NCI-H526 (cell line): ENCODE results near the gene ATP6V1F.

ENCODE experiments used
- DNase-seq, 2 experiments: peaks; one replicate each; lab custom pipeline; 2025; lab: John Stamatoyannopoulos, UW

ATP6V1F gene

DNA sequence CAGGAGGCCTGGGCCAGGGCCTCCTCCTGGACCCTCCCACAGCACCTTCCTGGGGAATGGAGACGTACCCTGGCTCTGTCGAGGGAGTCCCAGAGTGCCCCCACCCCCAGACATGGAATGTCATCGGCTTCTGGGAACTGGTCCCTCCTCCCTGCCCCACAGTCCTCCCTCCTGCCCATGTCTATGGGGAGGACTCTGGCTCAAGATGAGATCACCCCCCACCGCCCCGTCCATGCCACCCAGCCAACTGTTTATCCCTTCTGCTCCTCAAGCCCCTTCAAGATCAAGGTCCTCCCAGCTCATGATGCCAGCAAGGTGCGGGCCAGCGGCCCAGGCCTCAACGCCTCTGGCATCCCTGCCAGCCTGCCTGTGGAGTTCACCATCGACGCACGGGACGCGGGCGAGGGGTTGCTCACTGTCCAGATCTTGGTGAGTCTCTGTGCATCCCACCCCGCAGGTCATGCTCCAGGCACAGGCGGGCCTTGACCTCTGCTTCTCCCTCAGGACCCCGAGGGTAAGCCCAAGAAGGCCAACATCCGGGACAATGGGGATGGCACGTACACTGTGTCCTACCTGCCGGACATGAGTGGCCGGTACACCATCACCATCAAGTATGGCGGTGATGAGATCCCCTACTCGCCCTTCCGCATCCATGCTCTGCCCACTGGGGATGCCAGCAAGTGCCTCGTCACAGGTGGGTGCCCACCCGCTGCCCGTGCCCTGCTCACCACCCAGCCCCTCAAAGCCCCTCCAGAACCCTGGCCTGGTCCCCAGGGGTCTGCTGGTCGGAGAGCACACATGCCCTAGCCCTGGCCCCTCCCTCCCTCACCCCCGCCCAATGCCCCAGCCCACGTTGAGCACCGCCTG lies 14.1 kb upstream of the ATP6V1F start:
- no peak for DNase-seq

DNA sequence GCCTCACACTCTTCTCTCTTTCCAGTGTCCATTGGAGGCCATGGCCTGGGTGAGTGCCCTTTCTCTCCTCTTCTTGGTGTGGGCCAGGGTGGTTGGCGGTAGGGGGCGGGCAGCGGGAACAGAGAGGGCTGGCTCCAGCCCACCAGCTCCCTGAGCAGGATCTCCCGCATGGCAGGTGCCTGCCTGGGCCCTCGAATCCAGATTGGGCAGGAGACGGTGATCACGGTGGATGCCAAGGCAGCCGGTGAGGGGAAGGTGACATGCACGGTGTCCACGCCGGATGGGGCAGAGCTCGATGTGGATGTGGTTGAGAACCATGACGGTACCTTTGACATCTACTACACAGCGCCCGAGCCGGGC lies 13.5 kb upstream of the ATP6V1F start:
- DNase-seq, result no peak

DNA sequence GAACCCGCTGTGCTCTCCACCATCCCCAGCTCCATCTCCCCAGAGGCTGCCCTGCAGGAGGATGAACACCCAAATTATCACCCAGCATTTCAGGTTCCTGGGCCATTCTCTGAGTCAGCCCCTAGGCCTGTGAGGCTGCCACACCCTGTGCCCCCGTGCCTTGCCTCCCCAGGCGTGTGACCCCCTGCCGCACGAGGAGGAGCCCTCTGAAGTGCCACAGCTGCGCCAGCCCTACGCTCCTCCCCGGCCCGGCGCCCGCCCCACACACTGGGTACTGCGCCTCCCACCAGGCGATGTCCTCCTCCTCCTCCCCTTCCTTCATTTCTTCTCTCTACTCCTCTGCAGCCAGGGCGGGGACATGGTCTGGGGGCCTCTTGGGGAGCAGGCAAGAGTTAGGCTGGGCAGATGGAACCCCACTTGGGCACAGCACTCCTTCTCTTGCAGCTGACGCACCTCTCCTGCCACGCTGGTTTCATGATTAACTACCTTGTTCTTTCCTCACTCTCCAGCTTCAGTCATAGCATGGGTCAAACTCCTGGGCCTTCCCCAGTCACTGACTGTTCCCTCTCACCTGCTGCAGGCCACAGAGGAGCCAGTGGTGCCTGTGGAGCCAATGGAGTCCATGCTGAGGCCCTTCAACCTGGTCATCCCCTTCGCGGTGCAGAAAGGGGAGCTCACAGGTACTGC lies 12.7 kb upstream of the ATP6V1F start:
- DNase-seq, result no peak

DNA sequence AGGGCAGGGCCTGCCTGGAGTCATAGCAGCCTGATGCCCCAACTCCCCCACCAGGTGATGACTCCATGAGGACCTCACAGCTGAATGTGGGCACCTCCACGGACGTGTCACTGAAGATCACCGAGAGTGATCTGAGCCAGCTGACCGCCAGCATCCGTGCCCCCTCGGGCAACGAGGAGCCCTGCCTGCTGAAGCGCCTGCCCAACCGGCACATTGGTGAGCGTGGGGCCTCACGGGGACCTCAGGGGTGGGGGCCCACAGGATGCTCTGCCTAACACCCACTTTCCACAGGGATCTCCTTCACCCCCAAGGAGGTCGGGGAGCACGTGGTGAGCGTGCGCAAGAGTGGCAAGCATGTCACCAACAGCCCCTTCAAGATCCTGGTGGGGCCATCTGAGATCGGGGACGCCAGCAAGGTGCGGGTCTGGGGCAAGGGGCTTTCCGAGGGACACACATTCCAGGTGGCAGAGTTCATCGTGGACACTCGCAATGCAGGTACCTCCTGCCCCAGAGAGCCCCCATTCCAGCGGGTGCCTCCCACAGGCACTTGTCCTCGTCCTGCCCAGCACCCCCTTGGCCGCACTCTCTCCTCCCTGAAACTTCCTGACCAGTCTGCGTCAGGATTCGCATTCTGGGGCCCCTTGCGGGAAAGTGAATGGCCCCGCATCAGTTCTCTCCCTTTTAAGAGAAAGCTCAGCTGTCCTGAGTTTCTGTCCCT lies 10.0 kb upstream of the ATP6V1F start:
- no peak for DNase-seq

DNA sequence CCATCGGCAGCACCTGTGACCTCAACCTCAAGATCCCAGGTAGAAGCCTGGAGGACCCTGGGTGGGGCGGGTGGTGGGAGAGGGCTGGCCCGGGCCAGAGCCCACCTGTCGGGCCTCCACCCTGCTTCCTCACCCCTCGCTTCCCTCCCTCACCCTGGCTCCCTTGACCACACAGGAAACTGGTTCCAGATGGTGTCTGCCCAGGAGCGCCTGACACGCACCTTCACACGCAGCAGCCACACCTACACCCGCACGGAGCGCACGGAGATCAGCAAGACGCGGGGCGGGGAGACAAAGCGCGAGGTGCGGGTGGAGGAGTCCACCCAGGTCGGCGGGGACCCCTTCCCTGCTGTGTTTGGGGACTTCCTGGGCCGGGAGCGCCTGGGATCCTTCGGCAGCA lies 8.9 kb upstream of the ATP6V1F start:
- DNase-seq, result no peak

DNA sequence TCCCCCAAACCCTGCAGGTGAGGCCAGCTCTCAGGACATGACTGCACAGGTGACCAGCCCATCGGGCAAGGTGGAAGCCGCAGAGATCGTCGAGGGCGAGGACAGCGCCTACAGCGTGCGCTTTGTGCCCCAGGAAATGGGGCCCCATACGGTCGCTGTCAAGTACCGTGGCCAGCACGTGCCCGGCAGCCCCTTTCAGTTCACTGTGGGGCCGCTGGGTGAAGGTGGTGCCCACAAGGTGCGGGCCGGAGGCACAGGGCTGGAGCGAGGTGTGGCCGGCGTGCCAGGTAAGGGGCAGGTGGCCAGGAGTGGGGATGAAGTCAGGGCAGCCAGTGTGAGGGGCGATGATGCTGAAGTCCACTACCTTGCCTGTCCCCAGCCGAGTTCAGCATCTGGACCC lies 8.3 kb upstream of the ATP6V1F start:
- DNase-seq, result no peak

DNA sequence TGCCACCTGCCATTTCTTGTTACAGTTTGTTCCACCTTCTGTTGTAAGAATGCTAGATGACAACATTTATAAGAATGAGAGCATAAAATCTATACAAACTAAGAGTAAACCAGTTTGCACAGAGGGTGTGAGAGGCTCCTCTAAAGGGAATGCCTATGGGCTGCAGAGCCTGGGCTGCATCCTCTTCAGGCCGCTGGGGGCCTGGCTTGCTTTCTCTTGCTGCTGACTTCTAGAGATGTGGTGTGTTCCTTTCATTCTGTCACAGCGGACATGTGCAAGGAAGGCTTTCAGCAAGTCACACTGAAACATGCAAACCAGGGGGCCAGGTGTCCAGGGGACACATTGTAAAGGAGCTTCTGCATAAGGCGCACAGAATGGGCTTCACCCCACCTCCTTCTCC lies 7.1 kb upstream of the ATP6V1F start:
- peak in 1 of 2 experiments; percentile 17 for DNase-seq

DNA sequence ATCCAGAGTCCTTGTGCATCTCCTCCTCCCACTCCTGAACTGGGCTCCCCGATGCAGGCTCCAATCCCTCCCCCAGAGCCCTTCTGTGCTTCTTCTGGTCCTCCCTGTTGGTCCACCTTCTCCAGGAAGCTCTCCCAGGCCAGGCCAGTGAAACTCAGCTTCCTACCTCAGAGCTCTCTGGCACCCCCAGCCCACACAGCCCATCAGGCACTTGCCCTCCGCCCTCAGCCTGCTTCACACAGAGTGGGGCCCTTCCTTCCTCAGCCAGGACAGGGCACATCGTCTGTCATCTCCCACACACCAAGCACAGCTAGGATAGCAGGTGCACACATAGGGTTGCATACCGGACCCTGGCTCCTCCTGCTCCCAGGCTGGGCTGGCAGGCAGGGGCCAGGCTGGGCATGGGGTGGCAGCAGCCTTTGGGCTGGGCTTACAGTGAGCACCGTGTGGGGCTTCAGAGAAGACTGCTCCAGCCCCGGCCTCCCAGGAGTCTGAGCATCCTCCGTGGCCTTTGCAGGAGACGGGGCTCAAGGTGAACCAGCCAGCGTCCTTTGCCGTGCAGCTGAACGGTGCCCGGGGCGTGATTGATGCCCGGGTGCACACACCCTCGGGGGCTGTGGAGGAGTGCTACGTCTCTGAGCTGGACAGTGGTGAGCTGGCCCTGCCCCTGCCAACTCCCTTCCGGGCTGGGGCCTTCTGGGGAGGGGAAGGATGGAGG lies 6.5 kb upstream of the ATP6V1F start:
- no peak for DNase-seq

DNA sequence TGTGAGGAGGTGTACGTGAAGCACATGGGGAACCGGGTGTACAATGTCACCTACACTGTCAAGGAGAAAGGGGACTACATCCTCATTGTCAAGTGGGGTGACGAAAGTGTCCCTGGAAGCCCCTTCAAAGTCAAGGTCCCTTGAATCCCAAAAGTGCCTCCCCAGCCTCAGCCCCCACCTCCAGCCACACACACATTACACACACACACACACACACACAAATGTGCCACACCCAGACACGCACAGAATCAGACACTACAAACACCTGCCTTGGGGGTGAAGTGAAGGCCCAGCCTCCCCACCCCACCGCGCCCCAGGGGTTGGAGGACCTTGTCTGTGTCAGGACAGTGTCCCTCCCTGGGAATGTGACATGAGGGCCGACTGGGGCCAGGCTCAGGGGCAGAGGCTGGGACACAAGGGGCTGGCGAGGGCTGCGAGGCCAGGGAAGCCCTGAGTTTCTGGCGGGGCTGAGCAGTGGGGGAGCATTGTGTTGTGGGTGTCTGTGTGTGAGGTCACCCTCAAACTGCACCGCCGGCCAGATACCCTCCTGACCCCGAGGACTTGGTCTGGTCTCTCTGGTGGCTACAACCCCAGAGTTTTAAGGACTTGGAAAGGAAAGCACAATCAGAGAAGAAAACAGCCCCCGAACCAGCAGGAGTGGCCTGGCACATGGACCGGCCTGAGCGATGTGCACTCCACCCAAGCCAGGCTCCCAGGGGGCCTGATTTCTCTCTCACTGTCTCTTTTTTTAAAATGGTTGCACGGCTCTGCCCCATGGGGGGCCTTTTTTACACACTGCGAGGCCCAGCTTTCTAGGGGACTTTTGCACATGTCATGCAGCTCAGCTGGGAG lies 4.0 kb upstream of the ATP6V1F start:
- no peak for DNase-seq

DNA sequence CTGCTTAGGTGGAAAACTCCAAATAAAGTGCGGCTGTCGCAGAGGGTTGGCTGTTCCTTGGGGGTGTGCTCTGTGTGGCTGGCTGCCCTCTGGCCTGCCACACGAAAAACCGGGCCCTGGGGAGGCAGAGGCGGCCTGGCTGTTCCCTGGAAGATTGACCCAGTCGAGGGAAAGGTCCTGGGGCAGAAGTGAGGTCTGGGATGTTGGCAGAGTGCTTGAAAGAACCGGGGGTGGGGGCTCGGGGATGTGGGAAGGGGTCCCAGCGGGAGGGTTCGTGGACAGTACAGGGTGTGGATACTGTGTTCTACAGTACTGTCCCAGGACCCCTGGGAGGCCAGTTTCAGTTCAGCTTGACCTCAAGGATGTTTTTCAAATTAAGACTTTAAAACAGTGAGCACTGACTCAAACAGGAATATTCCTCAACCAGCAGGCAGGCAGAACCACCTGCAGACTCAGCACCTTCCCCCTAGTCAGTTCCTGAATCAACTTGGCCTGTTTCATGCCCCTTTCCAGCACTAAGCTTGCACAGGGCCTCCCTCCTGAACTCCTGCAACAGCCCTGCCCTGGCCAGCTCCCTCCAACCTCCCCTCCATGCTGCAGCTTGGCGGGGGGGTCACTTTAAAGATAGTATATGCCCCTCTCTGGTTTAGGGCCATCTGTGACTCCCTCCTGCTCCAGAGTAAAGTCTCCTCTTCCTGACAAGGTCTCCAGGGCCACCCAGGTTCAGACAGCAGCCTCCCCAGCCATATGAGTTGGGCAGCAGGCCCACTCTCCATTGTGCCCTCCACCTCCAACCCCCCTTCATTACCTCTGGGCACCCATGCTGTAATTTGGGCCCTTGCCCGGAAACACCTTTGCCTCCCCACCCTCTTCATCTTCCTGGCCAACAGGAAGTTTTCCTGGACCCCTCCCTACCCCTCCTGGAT lies 3.2 kb upstream of the ATP6V1F start:
- DNase-seq, result no peak

DNA sequence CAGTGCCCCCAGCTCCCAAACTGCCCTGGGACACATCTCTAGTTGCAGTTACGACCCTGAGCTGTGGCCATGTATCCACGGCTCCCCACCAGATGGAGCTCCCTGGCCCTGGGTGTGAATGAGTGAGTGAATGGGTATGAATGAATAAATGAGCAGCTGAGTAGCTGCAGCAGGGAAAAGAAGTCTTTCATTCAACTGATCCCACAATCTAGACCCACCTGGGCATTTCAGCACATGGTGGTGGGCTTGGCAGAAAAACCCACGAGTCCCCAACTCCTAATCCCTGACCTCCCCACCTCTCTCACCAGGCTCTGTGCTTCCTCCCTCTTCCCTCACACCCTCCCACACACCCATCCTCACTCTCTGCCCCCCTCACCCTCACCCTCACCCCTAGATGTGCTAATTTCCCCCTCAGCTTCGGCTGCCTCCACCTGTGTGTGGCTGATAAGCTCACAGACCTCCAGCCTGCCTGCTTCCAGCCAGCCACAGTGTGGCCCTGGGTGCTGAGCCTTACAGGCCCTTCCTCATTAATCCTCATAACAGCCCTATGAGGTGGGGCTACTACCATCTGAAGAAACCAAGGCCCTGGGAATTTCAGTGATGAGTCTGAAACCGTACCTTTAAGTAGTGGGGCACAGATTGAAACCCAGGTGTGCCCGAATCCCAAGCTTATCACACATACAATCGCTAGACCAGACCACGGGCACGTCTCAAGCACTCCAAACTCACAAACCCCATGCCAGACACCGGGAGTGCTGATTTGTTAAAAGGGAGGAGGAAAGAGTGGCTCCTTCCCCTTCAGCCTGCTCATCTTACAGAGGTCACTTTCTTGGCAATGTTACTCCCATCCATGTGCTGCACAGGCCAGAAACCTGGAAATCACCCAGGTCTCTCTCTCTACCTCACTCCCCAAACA lies 2.2 kb upstream of the ATP6V1F start:
- DNase-seq, result no peak

DNA sequence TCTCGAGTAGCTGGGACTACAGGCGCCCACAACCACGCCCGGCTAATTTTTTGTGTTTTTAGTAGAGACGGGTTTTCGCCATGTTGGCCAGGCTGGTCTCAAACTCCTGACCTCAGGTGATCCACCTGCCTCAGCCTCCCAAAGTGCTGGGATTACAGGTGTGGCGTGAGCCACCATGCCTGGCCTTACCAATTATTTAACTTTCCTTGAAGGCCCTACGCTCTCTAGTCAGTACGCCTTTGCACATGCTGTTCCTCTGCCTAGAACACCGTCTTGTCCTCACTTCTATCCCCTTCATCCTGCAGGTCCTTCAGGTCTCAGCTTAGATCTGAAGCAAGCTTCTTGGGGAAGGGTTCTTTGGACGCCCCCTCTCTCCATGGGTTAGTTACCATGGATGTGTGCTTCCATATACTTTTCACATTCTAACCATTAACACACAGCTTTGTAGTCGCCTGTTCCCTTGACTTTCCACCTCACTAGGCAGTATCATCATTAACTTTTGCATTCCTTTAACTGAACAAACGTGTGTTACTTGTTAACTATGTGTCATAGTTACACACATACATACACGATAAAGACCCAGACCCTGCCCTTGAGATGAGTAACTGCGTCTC lies 592 bp upstream of the ATP6V1F start:
- DNase-seq, result no peak

DNA sequence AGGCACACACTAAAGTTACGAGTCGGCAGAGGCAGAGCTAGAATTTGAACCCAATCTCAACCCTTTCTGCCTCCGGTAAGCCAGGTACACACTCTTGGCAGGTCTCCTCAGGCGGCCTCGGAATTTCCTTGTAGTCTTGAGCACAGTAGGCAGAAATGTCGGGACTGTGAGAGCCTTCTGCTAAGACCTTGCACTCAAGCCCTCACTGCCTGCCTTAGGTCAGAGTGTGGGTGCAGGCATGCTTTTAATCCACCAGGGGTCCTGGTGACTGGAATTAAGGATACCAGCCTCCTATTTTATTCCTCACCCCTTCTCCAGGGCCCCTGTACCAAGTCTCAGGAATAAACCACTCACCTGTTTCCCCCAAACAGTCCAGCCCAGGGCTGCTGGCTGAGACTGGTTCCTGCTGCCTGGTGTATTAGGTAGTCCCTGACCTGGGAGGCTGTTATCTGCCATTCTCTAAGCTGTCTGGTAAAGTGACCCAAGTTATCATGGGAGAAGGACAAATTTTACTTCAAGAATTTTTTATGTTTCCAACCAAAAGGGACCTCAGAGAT lies 855 bp downstream of the ATP6V1F start:
- peak; percentile 78 to 84 for DNase-seq

DNA sequence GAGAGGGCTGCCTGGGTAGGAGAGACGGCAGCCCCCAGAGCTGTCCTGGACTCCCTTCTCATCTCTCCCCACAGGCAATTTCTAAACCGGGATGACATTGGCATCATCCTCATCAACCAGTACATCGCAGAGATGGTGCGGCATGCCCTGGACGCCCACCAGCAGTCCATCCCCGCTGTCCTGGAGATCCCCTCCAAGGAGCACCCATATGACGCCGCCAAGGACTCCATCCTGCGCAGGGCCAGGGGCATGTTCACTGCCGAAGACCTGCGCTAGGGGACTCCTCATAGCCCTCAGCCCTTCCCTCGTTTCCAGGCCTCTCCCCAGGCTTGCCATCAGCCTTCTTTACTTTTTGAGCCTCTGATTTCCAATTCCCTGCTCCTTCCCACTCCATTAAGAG lies 2.6 kb downstream of the ATP6V1F start:
- DNase-seq, result no peak

DNA sequence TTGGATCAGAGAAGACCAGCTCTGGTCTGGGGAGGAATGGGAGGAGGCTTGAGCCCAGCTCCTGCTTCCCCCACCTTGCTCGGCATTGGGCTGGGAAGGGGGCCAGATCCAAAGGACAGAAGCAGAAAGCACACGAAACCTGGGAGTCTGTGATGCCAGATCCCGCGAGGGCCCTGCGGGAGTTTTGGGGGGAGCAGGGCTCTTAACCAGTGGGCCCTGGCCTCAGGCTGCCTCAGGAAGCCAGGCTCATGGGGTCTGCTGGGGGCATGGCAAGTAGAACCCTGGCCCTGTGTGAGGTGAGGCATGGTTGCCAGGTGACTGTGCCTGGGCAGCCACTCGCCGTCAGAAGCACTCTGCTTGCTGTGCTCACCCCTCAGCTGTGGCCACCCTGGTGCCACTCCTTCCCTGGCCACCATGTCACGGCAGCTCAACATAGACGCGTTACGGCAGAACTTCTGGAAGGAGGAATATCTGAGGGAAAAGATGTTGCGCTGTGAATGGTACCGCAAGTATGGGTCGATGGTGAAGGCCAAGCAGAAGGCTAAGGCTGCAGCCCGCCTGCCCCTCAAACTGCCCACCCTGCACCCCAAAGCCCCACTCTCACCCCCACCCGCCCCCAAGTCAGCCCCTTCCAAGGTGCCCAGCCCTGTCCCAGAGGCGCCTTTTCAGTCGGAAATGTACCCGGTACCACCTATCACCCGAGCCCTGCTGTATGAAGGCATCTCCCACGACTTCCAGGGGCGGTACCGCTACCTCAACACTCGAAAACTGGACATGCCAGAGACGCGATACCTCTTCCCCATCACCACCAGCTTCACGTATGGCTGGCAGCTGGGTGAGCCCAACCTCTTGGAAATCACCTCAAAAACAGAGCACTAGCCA lies 3.6 kb downstream of the ATP6V1F start:
- no peak for DNase-seq

DNA sequence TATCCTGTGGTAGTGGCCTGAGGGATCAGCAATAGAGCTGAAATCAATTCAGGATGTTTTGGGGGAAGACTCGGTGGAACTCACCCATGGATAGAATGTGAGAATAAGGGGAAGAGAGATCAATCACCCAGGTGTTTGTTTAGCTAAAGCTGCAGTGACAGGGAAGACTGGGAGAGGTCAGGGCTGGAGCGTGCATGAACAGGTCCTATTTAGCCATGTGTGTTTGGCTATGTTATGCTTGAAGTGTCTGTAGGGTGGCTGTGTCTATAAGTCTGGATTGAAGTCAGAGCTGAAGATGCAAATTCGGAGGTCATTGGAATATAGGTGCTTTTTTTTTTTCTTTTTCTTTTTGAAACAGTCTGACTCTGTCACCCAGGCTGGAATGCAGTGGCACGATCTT lies 4.6 kb downstream of the ATP6V1F start:
- peak; percentile 78 to 88 for DNase-seq
